ENCODE measurements around the gene PSMD14.

PSMD14 gene

DNA sequence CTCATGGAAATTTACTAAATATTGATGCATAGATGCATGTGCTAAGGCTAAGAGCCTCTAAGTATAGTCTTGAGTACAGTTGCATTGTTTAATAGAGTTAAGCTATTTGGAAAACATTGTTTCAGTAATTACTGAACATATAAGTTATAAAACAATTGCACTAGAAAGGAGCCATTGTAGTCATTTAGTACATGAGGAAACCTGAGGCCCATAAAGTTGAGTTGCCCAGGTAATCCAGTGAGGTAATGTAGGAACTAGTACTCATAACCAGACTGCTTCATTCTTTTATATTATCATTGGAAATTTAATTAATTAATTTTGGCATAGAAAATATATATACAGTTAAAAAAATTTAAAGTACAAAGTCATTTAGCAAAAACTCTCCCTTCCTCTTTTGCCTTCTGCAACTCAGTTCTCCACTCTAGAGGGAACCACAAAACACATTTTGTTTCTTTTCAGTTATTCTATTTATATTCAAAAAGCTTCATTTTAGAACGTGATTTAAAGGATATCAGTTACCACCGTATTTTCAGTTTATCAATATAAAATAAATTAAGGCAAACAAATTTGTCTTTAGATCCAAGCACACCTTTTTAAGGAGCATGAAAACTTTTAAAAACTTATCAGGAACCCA, 80.0 kb downstream of the PSMD14 start:
- FAIRE-seq: no peak

- no peak for FAIRE-seq
These were observed 83.7 kb downstream of the PSMD14 start for GRCh38 chr2:161391737-161392506.

DNA sequence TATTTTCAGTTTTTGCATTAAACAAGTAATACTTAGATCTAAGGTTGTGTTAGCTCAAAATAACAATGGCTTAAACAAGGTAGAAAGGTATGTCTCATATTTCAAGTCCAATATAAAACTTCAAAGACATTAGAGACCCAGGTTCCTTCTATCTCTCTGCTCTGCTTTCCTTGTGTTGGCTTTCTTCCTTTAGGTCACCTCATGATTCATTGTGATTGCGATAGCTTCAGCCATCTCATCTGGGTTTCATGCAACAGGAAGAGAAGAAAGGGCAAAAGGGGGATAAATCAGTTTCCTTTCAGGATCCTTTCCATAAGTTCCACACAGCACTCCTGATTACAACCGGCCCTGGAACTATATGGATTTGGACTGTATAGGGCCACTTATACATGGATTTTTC, 91.9 kb downstream of the PSMD14 start:
- FAIRE-seq: no peak

DNA sequence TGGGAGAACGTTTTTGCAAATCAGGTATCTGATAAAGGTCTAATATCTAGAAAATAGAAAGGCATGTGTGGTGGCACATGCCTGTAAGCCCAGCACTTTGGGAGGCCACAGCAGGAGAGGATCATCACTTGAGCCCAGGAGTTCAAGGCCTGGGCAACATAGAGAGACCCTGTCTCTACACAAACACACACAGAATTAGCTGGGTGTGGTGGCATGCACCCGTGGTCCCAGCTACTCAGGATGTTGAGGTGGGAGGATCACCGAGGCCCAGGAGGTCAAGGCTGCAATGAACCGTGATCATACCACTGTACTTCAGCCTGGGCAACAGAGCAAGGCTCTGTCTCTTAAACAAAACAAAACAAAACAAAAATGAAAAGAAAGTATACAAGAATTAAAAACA, 94.1 kb downstream of the PSMD14 start:
- FAIRE-seq: no peak

DNA sequence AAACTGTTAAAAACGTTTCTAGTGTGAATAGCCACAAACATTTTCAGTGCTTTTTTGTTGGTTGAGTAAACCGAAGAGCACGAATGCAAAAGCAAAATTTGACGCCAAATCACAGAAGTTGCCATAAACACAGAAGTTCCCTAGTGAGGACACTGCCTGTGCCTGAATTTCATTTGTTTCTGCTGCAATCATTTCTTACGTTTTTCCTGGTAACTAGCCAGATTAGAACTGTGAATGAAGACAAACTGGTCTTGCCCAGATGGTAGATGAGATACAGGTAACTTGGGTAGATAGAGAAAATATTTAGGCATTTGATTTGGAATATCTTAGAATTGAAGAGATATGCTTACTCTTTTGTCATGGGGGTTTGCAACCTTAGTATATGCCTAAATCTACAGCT, 98.1 kb downstream of the PSMD14 start:
- FAIRE-seq: no peak

DNA sequence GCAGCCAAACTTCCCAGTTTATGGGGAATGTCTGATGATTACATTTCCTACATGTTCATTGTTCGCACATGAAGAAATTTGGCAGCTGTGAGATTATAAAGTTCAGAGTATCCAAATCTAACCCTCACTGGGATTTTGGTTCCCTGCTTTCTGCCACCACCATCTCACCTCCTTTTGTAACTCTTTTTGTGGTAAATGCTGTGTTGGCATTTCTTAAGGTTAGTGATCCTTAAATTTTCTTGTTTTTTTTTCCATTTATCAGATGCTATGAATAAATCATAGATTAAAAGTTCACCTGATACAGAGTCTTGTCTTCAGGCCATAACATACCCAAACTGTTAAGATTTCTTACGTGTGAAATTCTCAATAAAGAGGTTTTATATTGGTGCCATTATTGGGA, 99.4 kb downstream of the PSMD14 start:
- no peak for FAIRE-seq

GRCh38 chr2:161409308-161409907, 101.2 kb downstream of the PSMD14 start:
- FAIRE-seq: no peak

DNA sequence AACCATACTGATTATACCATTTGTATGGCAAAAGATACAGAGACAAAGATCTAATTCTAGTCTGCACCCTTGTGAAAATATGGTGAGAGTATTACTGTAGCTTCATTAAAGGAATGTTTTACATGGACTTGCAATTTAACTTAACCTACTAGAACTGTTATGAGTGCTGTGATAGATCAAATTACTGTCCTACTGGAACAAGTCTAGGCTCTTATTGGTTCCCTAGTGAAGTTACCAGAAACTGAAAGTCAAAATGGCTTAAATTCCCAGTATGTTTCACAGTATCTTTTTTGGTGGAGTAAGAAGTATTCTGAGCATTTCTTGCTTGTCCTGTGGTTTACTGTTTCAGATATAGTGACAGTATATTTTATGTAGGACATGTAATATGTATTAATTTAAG, 104.1 kb downstream of the PSMD14 start:
- FAIRE-seq: no peak

DNA sequence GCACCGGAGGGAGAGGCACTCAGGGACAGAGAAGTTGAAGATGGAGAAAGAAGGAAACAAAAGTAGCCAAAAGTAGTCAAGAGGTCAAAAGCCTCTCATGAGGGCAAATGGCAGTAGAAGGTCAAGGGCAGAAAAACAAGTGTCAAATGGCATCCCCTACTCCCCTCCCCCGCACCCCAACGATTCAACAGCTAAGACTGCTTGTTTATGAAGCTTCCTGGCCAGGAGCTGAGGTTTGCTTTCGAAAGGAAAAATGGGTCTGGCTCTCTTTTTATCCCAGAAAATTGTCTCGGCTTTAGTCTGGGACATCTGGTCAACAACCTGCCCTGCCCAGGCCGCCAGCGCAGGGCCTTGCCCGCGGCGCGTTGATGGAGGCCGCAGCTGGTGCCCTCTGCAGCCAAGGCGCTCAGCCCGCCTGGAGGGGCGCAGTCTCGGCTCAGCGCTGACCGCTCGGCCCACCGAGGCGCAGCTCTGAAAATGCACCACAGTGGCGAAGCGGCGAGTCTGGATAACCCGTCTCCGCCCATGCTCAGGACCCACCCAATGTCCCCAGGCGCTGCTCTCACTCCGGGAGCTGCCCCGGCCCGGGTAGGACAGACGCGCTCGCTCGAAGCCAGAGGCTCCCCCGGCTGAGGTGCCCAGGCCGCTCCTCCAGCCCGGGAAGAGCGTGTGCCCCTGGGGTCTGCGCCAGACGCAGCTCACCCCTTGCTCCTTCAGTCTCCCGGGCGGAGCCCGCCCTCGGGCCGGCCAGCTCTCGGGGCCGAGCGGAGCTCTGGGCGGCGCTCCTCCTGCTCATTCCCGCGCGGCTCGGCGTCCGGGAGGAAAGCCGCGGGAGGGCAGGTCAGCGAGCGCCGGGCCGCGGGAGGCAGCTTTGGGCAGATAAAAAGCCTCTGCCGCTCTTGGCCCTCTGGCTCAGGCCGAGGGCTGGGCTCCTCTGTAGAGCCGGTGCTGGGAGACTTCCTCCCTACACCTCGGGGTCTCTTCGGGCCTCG, 106.1 kb downstream of the PSMD14 start:
- no peak for FAIRE-seq

- no peak for FAIRE-seq
These were observed 107.1 kb downstream of the PSMD14 start for GRCh38 chr2:161415034-161415986.

DNA sequence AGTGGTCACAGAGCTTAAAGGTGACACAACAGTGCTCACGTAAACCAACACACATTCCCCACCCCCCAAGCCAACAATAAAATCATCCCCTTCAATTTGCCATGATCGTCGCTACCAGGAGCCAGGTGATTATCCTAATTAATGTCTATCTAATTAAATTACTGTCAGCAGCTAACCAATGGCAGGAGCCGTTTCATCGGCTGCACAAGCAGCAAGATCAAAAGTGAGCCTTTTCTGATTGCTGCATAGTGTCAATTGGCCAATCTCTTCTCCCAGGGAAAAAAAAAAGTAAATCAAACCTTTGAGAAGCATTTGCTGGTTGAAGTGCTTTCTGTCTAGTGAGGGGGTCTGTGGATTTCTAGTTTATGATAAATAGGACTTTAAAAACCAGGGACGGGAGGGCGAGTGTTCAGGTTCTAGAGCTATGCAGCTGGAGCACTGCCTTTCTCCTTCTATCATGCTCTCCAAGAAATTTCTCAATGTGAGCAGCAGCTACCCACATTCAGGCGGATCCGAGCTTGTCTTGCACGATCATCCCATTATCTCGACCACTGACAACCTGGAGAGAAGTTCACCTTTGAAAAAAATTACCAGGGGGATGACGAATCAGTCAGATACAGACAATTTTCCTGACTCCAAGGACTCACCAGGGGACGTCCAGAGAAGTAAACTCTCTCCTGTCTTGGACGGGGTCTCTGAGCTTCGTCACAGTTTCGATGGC, 107.9 kb downstream of the PSMD14 start, which contains the start of gene TBR1:
Gene TBR1, plus strand, starts transcription at position 311 of the 721 bp plus-strand sequence. Its CDS starts 114 bp downstream, at position 425.
- FAIRE-seq: no peak

- no peak for FAIRE-seq
These were observed 108.6 kb downstream of the PSMD14 start for GRCh38 chr2:161416708-161417437.

GRCh38 chr2:161417438-161418274, 109.4 kb downstream of the PSMD14 start:
- FAIRE-seq: no peak

DNA sequence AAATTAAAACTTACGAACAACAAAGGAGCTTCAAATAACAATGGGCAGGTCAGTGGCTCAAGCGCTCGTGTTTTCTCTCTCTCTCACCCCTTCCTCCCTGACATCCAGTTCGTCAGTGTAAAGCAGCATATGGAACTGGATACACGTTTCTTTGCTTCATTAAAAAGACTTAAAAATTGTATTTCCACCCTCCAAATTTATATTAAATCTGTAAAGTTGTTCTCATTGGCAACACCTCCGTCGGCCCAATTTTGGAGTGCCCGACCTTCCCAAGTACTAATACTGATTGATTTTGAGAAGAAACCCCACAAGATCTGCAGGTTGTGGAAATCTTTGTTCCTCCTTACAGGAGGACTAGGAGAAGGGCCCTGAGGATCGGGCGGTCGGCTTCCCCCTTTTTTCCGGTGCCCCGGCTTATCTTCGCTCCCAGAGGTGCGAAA, 110.1 kb downstream of the PSMD14 start:
- no peak for FAIRE-seq

- no peak for FAIRE-seq
These were observed 110.8 kb downstream of the PSMD14 start for GRCh38 chr2:161418715-161419637.

DNA sequence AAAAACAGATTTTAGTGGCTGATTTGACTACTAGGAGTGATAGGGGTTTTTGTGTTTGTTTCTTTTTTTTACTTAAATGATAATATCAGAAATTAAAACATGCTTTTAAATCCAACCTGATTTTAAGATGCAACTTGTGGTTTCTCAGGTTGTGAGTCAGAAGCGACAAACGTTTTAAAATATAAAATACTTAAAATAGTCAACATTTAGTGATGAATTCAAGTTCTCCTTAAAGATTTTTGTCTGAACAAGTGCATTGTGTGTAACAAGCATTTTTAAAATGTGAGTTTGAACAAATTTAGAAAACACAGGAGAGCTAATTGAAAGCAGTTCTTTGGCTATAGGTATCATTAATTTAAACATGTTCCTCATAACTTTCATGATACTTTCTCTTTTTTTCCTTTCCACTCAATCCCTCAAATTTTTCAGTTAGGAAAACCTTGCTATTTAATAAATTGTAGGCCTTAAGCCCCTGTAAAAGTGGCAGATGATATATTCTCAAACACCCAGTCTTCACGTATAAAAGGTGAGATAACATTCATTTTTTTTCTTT, 111.5 kb downstream of the PSMD14 start:
- no peak for FAIRE-seq

DNA sequence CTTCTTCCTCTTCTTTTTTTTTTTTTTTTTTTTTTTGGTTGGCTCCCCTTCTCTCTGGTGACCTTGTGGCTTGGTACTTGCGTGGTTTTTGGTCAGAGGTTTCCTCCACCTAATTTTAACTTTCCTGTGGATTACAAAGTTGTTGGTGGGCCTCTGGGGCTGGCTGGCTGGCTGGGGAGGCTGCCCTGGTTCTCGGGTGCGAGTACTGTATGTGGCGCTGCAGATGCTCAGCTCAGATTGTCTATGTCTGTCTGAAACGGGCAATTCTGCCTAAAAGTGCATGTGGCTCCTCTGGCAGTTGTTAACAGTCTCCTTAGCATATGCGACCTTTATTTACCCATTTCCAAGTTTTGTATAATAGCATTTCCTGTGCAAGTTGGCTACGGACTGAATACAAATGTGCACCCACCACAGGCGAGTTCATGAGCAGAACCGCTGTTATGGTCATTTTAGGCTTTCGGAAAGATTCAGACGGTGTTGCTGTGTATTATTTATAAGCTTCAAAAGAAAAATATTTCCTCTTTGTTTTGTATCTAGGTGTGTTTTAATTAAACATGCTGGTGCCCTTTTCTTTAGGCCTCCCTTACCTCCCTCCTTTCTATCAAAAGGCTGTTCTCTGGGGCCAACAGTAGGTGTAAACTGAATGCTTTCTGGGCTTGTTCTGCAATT, 112.3 kb downstream of the PSMD14 start:
- no peak for FAIRE-seq
